SJSA1 (cell line): ENCODE results near the gene SREK1IP1. TPM values are rescaled to one million over a fixed set of nuclear protein-coding genes. Genes with fewer than 3 reads are reported as not detected.
"Not testable (repeated sequence)": the region's sequence is repeated elsewhere in the genome, so short reads cannot be mapped to it uniquely, and the experiment has no call there.

Experiments used
- DNase-seq, 2 experiments: peaks; one replicate each; pipeline ENCODE4 v3.0.0-alpha.2; 2015 to 2020; ENCODE audit warnings: low spot score in 2 of 2, low read depth in 1 of 2
- H3K27ac ChIP-seq: fragments of 250-450 bp; sonication (Bioruptor Pico); 2 replicates; pipeline ENCODE4 v1.5.1; 2020; ENCODE audit warnings: mild to moderate bottlenecking, moderate library complexity
- H3K27me3 ChIP-seq: fragments of 250-450 bp; sonication (Bioruptor Pico); replicated peaks from 2 replicates; pipeline ENCODE4 v1.5.1; 2020; ENCODE audit warnings: mild to moderate bottlenecking, moderate library complexity
- H3K36me3 ChIP-seq: fragments of 250-450 bp; sonication (Bioruptor Pico); 2 replicates; pipeline ENCODE4 v1.5.1; 2020; ENCODE audit warnings: mild to moderate bottlenecking
- H3K4me1 ChIP-seq: fragments of 250-450 bp; sonication (Bioruptor Pico); replicated peaks from 2 replicates; pipeline ENCODE4 v1.6.1; 2021; ENCODE audit warnings: mild to moderate bottlenecking
- H3K4me3 ChIP-seq: fragments of 250-450 bp; sonication (Bioruptor Pico); 2 replicates; pipeline ENCODE4 v1.5.1; 2020; ENCODE audit warnings: mild to moderate bottlenecking
- H3K9me3 ChIP-seq: fragments of 250-450 bp; sonication (Bioruptor Pico); replicated peaks from 2 replicates; pipeline ENCODE4 v1.5.1; 2020; ENCODE audit warnings: mild to moderate bottlenecking
- total RNA-seq: library from RNA; depleted of rRNA; stranded (reverse); fragments of >200 nt; shearing (Covaris generic); gene quantifications from 2 replicates; pipeline ENCODE4 v1.2.3, GENCODE V29; 2014

The SREK1IP1 gene
- total RNA-seq, 1 experiment from 2014 or later: 7.4 TPM

GRCh38 chr5:64746446-64746845 is 22.0 kb downstream of the SREK1IP1 start:
- no peaks in the 10 kb centered on the region for H3K9me3 ChIP-seq
- peaks cover 3% of the 10 kb centered on the region; the same call in 1 of the 2 replicates for H3K36me3 ChIP-seq
- H3K27ac ChIP-seq: no peak overlapping the region
- DNase-seq: no peak
- H3K27me3 ChIP-seq: no peaks in the 10 kb centered on the region
- H3K4me1 ChIP-seq: no peaks in the 10 kb centered on the region
- H3K4me3 ChIP-seq: no peak overlapping the region

GRCh38 chr5:64744914-64745313 is 23.6 kb downstream of the SREK1IP1 start:
- Histone ChIP-seq H3K4me1 (no peaks in the 10 kb centered on the region), H3K9me3 (no peaks in the 10 kb centered on the region), H3K36me3 (peaks cover 9% of the 10 kb centered on the region), H3K27ac (no peak overlapping the region), H3K4me3 (no peak overlapping the region), H3K27me3 (no peaks in the 10 kb centered on the region)
- no peak for DNase-seq

- H3K4me1 ChIP-seq: no peaks in the 10 kb centered on the region
- no peak overlapping the region for H3K27ac ChIP-seq
- H3K4me3 ChIP-seq: no peak overlapping the region
- H3K36me3 ChIP-seq: peaks cover 28% of the 10 kb centered on the region
- DNase-seq: no peak
- H3K27me3 ChIP-seq: no peaks in the 10 kb centered on the region
- no peaks in the 10 kb centered on the region for H3K9me3 ChIP-seq
Measured at GRCh38 chr5:64742821-64743220, 25.7 kb downstream of the SREK1IP1 start.

- Histone ChIP-seq H3K36me3 (peaks cover 29% of the 10 kb centered on the region), H3K9me3 (no peaks in the 10 kb centered on the region), H3K4me1 (no peaks in the 10 kb centered on the region), H3K4me3 (no peak overlapping the region), H3K27me3 (no peaks in the 10 kb centered on the region), H3K27ac (no peak overlapping the region)
- no peak for DNase-seq
Measured at GRCh38 chr5:64742411-64742810, 26.1 kb downstream of the SREK1IP1 start.

GRCh38 chr5:64727150-64727549 is 41.3 kb downstream of the SREK1IP1 start:
- Histone ChIP-seq H3K9me3 (no peaks in the 10 kb centered on the region), H3K36me3 (peaks cover 8% of the 10 kb centered on the region), H3K27me3 (no peaks in the 10 kb centered on the region), H3K4me3 (no peak overlapping the region), H3K4me1 (no peaks in the 10 kb centered on the region), H3K27ac (no peak overlapping the region)
- no peak for DNase-seq

GRCh38 chr5:64722588-64722987 is 45.9 kb downstream of the SREK1IP1 start:
- Histone ChIP-seq H3K4me3 (no peak overlapping the region), H3K36me3 (peaks cover 8% of the 10 kb centered on the region), H3K4me1 (no peaks in the 10 kb centered on the region), H3K27me3 (no peaks in the 10 kb centered on the region), H3K9me3 (no peaks in the 10 kb centered on the region), H3K27ac (no peak overlapping the region)
- DNase-seq: no peak

- not testable (repeated sequence) for H3K27me3 ChIP-seq, H3K4me3 ChIP-seq, H3K36me3 ChIP-seq, H3K9me3 ChIP-seq, DNase-seq, H3K27ac ChIP-seq, H3K4me1 ChIP-seq
Measured at GRCh38 chr5:64714495-64714894, 54.0 kb downstream of the SREK1IP1 start.

DNA sequence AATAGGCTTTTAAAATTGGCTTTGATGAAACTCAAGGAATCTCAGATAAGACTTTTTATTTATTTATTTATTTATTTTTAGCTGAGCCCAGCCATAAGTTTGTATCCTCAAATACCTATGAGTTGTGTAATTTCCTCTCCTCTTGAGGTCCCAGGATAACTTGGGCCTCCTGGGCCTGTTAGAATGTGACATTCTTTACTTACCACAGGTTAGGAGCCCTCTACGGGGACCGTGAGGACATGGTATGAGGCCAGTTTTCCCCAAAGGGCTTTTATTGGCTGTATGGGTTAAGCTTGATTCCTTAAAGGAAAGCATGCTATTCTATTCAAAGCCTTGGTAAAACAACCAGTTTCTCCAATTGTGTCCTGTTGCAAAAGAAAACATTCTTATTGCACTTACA is 61.3 kb downstream of the SREK1IP1 start:
- no peak overlapping the region for H3K4me3 ChIP-seq
- H3K9me3 ChIP-seq: no peaks in the 10 kb centered on the region
- H3K4me1 ChIP-seq: no peaks in the 10 kb centered on the region
- H3K27me3 ChIP-seq: no peaks in the 10 kb centered on the region
- no peak overlapping the region for H3K27ac ChIP-seq
- no peak for DNase-seq
- H3K36me3 ChIP-seq: no peaks in the 10 kb centered on the region

DNA sequence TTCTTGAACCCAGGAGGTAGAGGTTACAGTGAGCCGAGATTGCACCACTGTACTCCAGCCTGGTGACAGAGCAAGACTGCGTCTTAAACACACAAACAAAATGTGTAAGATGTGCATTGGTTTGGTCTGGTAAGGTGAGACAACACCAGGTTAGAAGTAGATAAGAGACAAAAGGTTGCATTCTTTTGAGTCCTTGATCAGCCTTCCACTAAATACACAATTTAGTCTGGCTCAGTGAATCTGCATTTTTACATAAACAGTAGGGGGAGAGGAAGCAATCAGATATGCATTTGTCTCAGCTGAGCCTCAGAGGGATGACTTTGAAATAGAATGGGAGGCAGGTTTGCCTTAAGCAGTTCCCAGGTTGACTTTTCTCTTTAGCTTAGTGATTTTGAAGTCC is 62.4 kb downstream of the SREK1IP1 start:
- H3K9me3 ChIP-seq, H3K27ac ChIP-seq, H3K4me3 ChIP-seq, H3K36me3 ChIP-seq, H3K4me1 ChIP-seq, H3K27me3 ChIP-seq, DNase-seq: not testable (repeated sequence)

- no peaks in the 10 kb centered on the region for H3K9me3 ChIP-seq
- no peak for DNase-seq
Measured at GRCh38 chr5:64700765-64701164, 67.7 kb downstream of the SREK1IP1 start.

GRCh38 chr5:64696414-64696813 is 72.1 kb downstream of the SREK1IP1 start:
- H3K4me1 ChIP-seq, H3K9me3 ChIP-seq, H3K4me3 ChIP-seq, DNase-seq, H3K36me3 ChIP-seq, H3K27ac ChIP-seq: not testable (repeated sequence)
- H3K27me3 ChIP-seq: peaks cover 14% of the 10 kb centered on the region

More at GRCh38 chr5:64700765-64701164, 67.7 kb downstream of the SREK1IP1 start:
- Histone ChIP-seq H3K36me3 (no peaks in the 10 kb centered on the region), H3K27ac (no peak overlapping the region), H3K27me3 (no peaks in the 10 kb centered on the region), H3K4me1 (no peaks in the 10 kb centered on the region), H3K4me3 (no peak overlapping the region)

DNA sequence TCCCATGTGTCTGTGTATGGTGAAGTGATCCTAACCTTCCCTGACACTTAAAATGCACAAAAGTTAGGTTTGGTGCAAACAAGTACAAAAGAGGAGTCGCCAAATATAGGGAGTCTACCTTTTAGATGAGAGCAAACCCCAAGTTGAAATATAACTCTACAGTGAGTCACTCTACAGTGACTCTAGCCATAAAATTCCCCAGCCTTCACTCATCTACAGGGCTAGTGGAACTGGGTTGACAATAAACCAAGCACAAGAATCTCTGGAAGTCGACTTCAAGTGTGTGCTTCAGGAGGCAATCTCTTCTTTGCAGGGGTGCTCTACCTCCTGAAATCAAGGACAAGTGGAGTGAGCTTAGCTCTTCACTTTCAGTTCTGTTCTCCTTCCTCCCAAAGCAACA is 74.9 kb downstream of the SREK1IP1 start:
- Histone ChIP-seq H3K9me3 (no peaks in the 10 kb centered on the region), H3K4me1 (peaks cover 6% of the 10 kb centered on the region), H3K27me3 (peaks cover 40% of the 10 kb centered on the region), H3K36me3 (no peaks in the 10 kb centered on the region), H3K4me3 (no peak overlapping the region), H3K27ac (no peak overlapping the region)
- no peak for DNase-seq

DNA sequence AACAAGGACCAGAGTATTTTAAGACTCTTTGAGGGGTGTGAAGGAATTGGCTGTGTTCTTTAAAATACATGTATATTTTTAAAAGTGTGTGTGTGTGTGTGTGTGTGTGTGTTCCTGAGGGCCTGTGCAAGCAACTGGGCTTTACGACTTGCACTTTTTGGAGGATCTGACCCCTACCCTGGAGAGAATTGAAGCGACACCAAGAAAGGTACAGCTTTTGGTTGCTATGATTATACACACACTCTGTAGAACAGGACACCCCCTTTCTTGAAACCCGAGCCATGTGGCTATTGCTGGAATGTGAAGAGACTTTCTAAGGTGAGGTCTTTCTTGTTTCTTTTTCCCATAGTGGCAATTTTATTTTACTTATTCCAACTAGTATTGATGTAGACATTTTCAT is 77.2 kb downstream of the SREK1IP1 start:
- H3K9me3 ChIP-seq: no peaks in the 10 kb centered on the region
- peaks cover 6% of the 10 kb centered on the region for H3K4me1 ChIP-seq
- no peaks in the 10 kb centered on the region for H3K36me3 ChIP-seq
- no peak for DNase-seq
- no peak overlapping the region for H3K27ac ChIP-seq
- H3K27me3 ChIP-seq: peaks cover 47% of the 10 kb centered on the region
- H3K4me3 ChIP-seq: no peak overlapping the region

DNA sequence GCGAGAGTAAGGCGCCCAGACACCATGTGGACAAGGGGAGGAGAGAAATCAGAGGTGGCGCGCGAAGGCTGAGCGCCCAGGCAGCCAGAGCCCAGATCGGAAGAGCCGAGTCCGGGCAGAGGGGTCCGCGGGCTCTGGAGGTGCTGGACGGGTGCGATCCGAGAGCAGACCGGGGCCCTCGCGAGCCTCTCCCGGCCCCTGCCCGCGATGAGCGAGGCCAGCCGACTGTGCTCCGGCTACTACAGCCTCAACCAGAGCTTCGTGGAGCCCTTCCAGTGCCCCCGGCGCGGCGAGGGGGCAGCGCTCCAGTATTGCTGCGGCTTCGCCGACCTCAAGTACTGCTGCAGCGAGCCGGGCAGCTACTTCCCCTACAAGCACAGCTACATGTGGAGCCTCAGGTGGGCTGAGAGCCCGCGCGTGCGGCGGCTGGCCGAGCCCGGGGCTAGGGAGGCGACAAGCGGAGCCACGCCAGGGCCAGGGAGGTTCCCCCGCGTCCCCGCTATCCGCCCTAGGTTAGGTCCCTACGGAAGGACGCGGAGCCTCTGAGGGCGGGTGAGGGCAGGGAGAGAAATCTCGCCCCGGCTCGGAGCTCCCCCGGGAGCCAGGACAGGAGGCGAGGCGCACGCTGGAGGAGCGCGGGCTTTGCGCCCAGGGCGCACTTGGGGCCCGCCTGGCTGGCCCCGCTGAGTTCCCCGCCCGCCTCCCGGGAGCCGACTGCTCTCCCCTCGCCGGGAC is 77.9 kb downstream of the SREK1IP1 start, which contains the start of gene SHISAL2B:
Gene SHISAL2B (plus strand): TSS at position 87 of the 735 bp plus-strand sequence. CDS start 121 bp downstream, at position 208.
- Histone ChIP-seq H3K4me3 (no peak within 1 kb of the TSS), H3K27ac (no peak within 1 kb of the TSS), H3K36me3 (no peaks in the 10 kb centered on the region), H3K9me3 (no peaks in the 10 kb centered on the region), H3K4me1 (peaks cover 6% of the 10 kb centered on the region), H3K27me3 (peaks cover 49% of the 10 kb centered on the region)
- DNase-seq: peak in 1 of 2 experiments; percentile 5

- no peak for DNase-seq
- H3K27ac ChIP-seq: no peak overlapping the region
- no peak overlapping the region for H3K4me3 ChIP-seq
- H3K9me3 ChIP-seq: no peaks in the 10 kb centered on the region
- H3K4me1 ChIP-seq: peaks cover 6% of the 10 kb centered on the region
- no peaks in the 10 kb centered on the region for H3K36me3 ChIP-seq
- peaks cover 49% of the 10 kb centered on the region for H3K27me3 ChIP-seq
Measured at GRCh38 chr5:64690104-64690416, 78.4 kb downstream of the SREK1IP1 start.
